Sigmoid colon (tissue), 7 donors: Measurements from ENCODE around the gene SRSF4. TPM values are rescaled to one million over a fixed set of nuclear protein-coding genes. Genes with fewer than 3 reads are reported as not detected.

Experiments
- DNase-seq: peaks from one replicate; pipeline ENCODE4 v3.0.0-alpha.2; 2019
- H3K27ac ChIP-seq, 4 donors: fragments of 200-600 bp; sonication (generic); one replicate each; pipeline ENCODE4 v1.5.1; 2016 to 2019; ENCODE audit warnings: mild to moderate bottlenecking in 1 of 4
- H3K27me3 ChIP-seq, 3 donors: fragments of 200-600 bp; sonication (generic); one replicate each; pipeline ENCODE4 v1.5.1; 2019; ENCODE audit warnings: mild to moderate bottlenecking in 1 of 3
- H3K36me3 ChIP-seq, 4 donors: fragments of 200-600 bp; sonication (generic); one replicate each; pipeline ENCODE4 v1.5.1; 2016 to 2019
- H3K4me1 ChIP-seq, 4 donors: fragments of 200-600 bp; sonication (generic); one replicate each; pipeline ENCODE4 v1.5.1; 2017 to 2019
- H3K4me3 ChIP-seq, 4 donors: fragments of 200-600 bp; sonication (generic); one replicate each; pipeline ENCODE4 v1.5.1; 2017 to 2019; ENCODE audit warnings: mild to moderate bottlenecking in 2 of 4, moderate library complexity in 1 of 4
- H3K9me3 ChIP-seq, 4 donors: fragments of 200-600 bp in 3 of 4; sonication (generic) in 3 of 4; one replicate each; pipeline versions ENCODE4 v1.5.1 to v1.6.1; 2013 to 2019
- CTCF ChIP-seq, 4 experiments: fragments of 450-650 bp in 3 of 4; fragments of 200-600 bp in 1 of 4; IDR thresholded peaks; one replicate each; pipeline ENCODE4 v1.5.1; 2016 to 2019; ENCODE audit warnings: antibody characterized with exemption in 4 of 4, mild to moderate bottlenecking in 3 of 4, moderate library complexity in 2 of 4
- EP300 ChIP-seq, 4 donors: sonication (generic); formaldehyde crosslinking; IDR thresholded peaks; one replicate each; pipeline ENCODE4 v1.6.1; 2017; ENCODE audit warnings: antibody characterized with exemption in 4 of 4
- POLR2A ChIP-seq, 2 donors: fragments of 450-650 bp; IDR thresholded peaks; one replicate each; pipeline ENCODE4 v1.6.1; 2016; ENCODE audit warnings: antibody characterized with exemption in 2 of 2, mild to moderate bottlenecking in 2 of 2, moderate library complexity in 2 of 2
- POLR2AphosphoS5 ChIP-seq, 4 donors: sonication (generic); formaldehyde crosslinking; IDR thresholded peaks; one replicate each; pipeline ENCODE4 v1.6.1; 2017; ENCODE audit warnings: antibody characterized with exemption in 4 of 4
- WGBS, 2 donors: extraction: QIAGEN DNeasy Blood & Tissue Kit; methylation state at CpG; one replicate each; pipeline ENCODE4 v1.1.7; 2013; 5-methylcytosine and 5-hydroxymethylcytosine counted together
- intact Hi-C: fragments of 100-400 bp; cut with DNase I; formaldehyde crosslinking; loops from one replicate; pipeline ENCODE4 v1.15.1; 2023
- polyA plus RNA-seq, 3 donors: library from polyadenylated mRNA; stranded (reverse); fragments of 200-250 nt; gene quantifications; one replicate each; pipeline ENCODE4 v1.2.3, GENCODE V29; 2013
- total RNA-seq, 4 donors: library from RNA; depleted of rRNA; stranded (reverse); fragments of >200 nt; gene quantifications; one replicate each; pipeline ENCODE4 v1.1.0, GENCODE V29; 2016
- donor health status: healthy with polysubstance abuse.
- donor health status: Bipolar disorder and iron deficiency.
- donor health status: healthy.

The SRSF4 gene
- total and polyA plus RNA-seq, 7 donors: 41.4 to 110 (median 80.3) TPM

GRCh38 chr1:29197993-29198392 lies 16.3 kb upstream of the SRSF4 start:
- no peak for TF ChIP-seq POLR2AphosphoS5 (IDR thresholded peaks at IDR 0.05)
- TF ChIP-seq CTCF (IDR thresholded peaks at IDR 0.05): no peak
- no peak for TF ChIP-seq EP300 (IDR thresholded peaks at IDR 0.05)

GRCh38 chr1:29197590-29197924 lies 15.9 kb upstream of the SRSF4 start:
- Histone ChIP-seq H3K27me3 (no peaks in the 10 kb centered on the region), H3K9me3 (no peaks in the 10 kb centered on the region), H3K4me1 (peaks cover 0 to 28% (median 15%) of the 10 kb centered on the region in 4 donors), H3K27ac (peak overlapping the region in 3 of 4 donors; percentile 33 to 64 (median 61)), H3K36me3 (peaks cover 0 to 65% (median 11%) of the 10 kb centered on the region in 4 donors), H3K4me3 (no peak overlapping the region)
- TF ChIP-seq CTCF (IDR thresholded peaks at IDR 0.05) (peak; percentile 8 to 38 (median 32)), EP300 (IDR thresholded peaks at IDR 0.05) (no peak), POLR2A (IDR thresholded peaks at IDR 0.05) (no peak), POLR2AphosphoS5 (IDR thresholded peaks at IDR 0.05) (peak in 3 of 4 donors; percentile 44 to 73 (median 65))
- intact Hi-C loops: no loop called here
- DNase-seq: peak; percentile 69
- 85 to 94% methylated on average over 2 of the region's 2 CpGs for WGBS, 2 donors

More at GRCh38 chr1:29197993-29198392, 16.3 kb upstream of the SRSF4 start:
- Histone ChIP-seq H3K36me3 (peaks cover 0 to 61% (median 11%) of the 10 kb centered on the region in 4 donors), H3K4me1 (peaks cover 0 to 31% (median 16%) of the 10 kb centered on the region in 4 donors), H3K27ac (peak overlapping the region in 3 of 4 donors; percentile 33 to 64 (median 61)), H3K4me3 (no peak overlapping the region), H3K27me3 (no peaks in the 10 kb centered on the region), H3K9me3 (no peaks in the 10 kb centered on the region)
- WGBS, 2 donors: 91 to 94% methylated on average over 12 of the region's 12 CpGs
- intact Hi-C loops: no loop called here
- peak; percentile 15 for DNase-seq

- intact Hi-C loops: no loop called here
- peaks cover 0 to 66% (median 11%) of the 10 kb centered on the region in 4 donors for H3K36me3 ChIP-seq
- TF ChIP-seq POLR2A (IDR thresholded peaks at IDR 0.05): no peak
- no peak for TF ChIP-seq EP300 (IDR thresholded peaks at IDR 0.05)
- no peak for TF ChIP-seq POLR2AphosphoS5 (IDR thresholded peaks at IDR 0.05)
- no peak for TF ChIP-seq CTCF (IDR thresholded peaks at IDR 0.05)
- H3K9me3 ChIP-seq: no peaks in the 10 kb centered on the region
- 79 to 84% methylated on average over 7 of the region's 7 CpGs for WGBS, 2 donors
- peak overlapping the region in 3 of 4 donors; percentile 33 to 64 (median 61) for H3K27ac ChIP-seq
- peaks cover 0 to 23% (median 9%) of the 10 kb centered on the region in 4 donors for H3K4me1 ChIP-seq
- no peak overlapping the region for H3K4me3 ChIP-seq
- peak; percentile 22 for DNase-seq
- H3K27me3 ChIP-seq: no peaks in the 10 kb centered on the region
These were observed 15.3 kb upstream of the SRSF4 start for GRCh38 chr1:29196863-29197589.

GRCh38 chr1:29195881-29196291 lies 14.2 kb upstream of the SRSF4 start:
- peaks cover 0 to 56% (median 11%) of the 10 kb centered on the region in 4 donors for H3K36me3 ChIP-seq
- no peaks in the 10 kb centered on the region for H3K9me3 ChIP-seq
- peak; percentile 43 for DNase-seq
- H3K4me3 ChIP-seq: no peak overlapping the region
- H3K27ac ChIP-seq: no peak overlapping the region
- peaks cover 0 to 22% (median 8%) of the 10 kb centered on the region in 4 donors for H3K4me1 ChIP-seq
- 67 to 73% methylated on average over 8 of the region's 8 CpGs for WGBS, 2 donors
- TF ChIP-seq CTCF (IDR thresholded peaks at IDR 0.05): no peak
- no peak for TF ChIP-seq POLR2A (IDR thresholded peaks at IDR 0.05)
- TF ChIP-seq EP300 (IDR thresholded peaks at IDR 0.05): no peak
- no peak for TF ChIP-seq POLR2AphosphoS5 (IDR thresholded peaks at IDR 0.05)
- no peaks in the 10 kb centered on the region for H3K27me3 ChIP-seq
- intact Hi-C loops: no loop called here
